HEK293 (cell line): ENCODE measurements around the gene CIART.

Experiments
- GFI1B ChIP-seq: fragments of 450-650 bp; formaldehyde crosslinking; IDR thresholded peaks from 2 replicates; pipeline ENCODE4 v1.5.1; 2016; ENCODE audit warnings: missing biosample characterization, missing genetic modification characterization
- GLIS2 ChIP-seq: fragments of 450-650 bp; formaldehyde crosslinking; IDR thresholded peaks from 2 replicates; pipeline ENCODE4 v1.5.1; 2016; ENCODE audit warnings: missing biosample characterization, missing genetic modification characterization
- KLF1 ChIP-seq: fragments of 450-650 bp; formaldehyde crosslinking; IDR thresholded peaks from 2 replicates; pipeline ENCODE4 v1.5.1; 2016; ENCODE audit warnings: missing biosample characterization, missing genetic modification characterization
- KLF16 ChIP-seq: fragments of 450-650 bp; formaldehyde crosslinking; IDR thresholded peaks from 2 replicates; pipeline ENCODE4 v1.5.1; 2017; ENCODE audit warnings: missing biosample characterization, missing genetic modification characterization
- KLF9 ChIP-seq: fragments of 450-650 bp; formaldehyde crosslinking; IDR thresholded peaks from 2 replicates; pipeline ENCODE4 v1.5.1; 2016; ENCODE audit warnings: missing biosample characterization, missing genetic modification characterization, low read depth
- MZF1 ChIP-seq: fragments of 450-650 bp; formaldehyde crosslinking; IDR thresholded peaks from 2 replicates; pipeline ENCODE4 v1.5.1; 2017; ENCODE audit warnings: missing biosample characterization, missing genetic modification characterization, borderline replicate concordance
- REPIN1 ChIP-seq: fragments of 450-650 bp; formaldehyde crosslinking; IDR thresholded peaks from 2 replicates; pipeline ENCODE4 v1.5.1; 2017; ENCODE audit warnings: missing biosample characterization, missing genetic modification characterization, low read depth
- ZBTB8A ChIP-seq: fragments of 450-650 bp; formaldehyde crosslinking; IDR thresholded peaks from 2 replicates; pipeline ENCODE4 v1.5.1; 2016; ENCODE audit warnings: missing biosample characterization, missing genetic modification characterization
- ZFP3 ChIP-seq: fragments of 450-650 bp; formaldehyde crosslinking; IDR thresholded peaks from 2 replicates; pipeline ENCODE4 v1.5.1; 2016; ENCODE audit warnings: low read depth, missing biosample characterization, missing genetic modification characterization
- ZFP69B ChIP-seq: fragments of 450-650 bp; formaldehyde crosslinking; IDR thresholded peaks from 2 replicates; pipeline ENCODE4 v1.5.1; 2016; ENCODE audit warnings: missing biosample characterization, missing genetic modification characterization
- ZNF214 ChIP-seq: fragments of 450-650 bp; formaldehyde crosslinking; IDR thresholded peaks from 2 replicates; pipeline ENCODE4 v1.5.1; 2017; ENCODE audit warnings: missing biosample characterization, mild to moderate bottlenecking, missing genetic modification characterization, borderline replicate concordance
- ZNF521 ChIP-seq: fragments of 450-650 bp; formaldehyde crosslinking; IDR thresholded peaks from 2 replicates; pipeline ENCODE4 v1.5.1; 2017; ENCODE audit warnings: missing biosample characterization, mild to moderate bottlenecking, missing genetic modification characterization
- ZNF544 ChIP-seq: fragments of 450-650 bp; formaldehyde crosslinking; IDR thresholded peaks from 2 replicates; pipeline ENCODE4 v1.5.0; 2017; ENCODE audit warnings: missing biosample characterization, missing genetic modification characterization
- ZNF558 ChIP-seq: fragments of 450-650 bp; formaldehyde crosslinking; IDR thresholded peaks from 2 replicates; pipeline ENCODE4 v1.5.1; 2016; ENCODE audit warnings: missing biosample characterization, missing genetic modification characterization
- ZNF596 ChIP-seq: fragments of 450-650 bp; IDR thresholded peaks from 2 replicates; pipeline ENCODE4 v1.5.0; 2018; ENCODE audit warnings: missing biosample characterization, mild to moderate bottlenecking, missing genetic modification characterization, moderate library complexity
- ZNF629 ChIP-seq: fragments of 450-650 bp; formaldehyde crosslinking; IDR thresholded peaks from 2 replicates; pipeline ENCODE4 v1.5.1; 2017; ENCODE audit warnings: missing biosample characterization, missing genetic modification characterization
- ZXDB ChIP-seq: fragments of 450-650 bp; formaldehyde crosslinking; IDR thresholded peaks from 2 replicates; pipeline ENCODE4 v1.5.1; 2016; ENCODE audit warnings: missing biosample characterization, missing genetic modification characterization
- TF ChIP-seq, protein P1 (sequence below): fragments of 450-650 bp; formaldehyde crosslinking; IDR thresholded peaks from 2 replicates; pipeline ENCODE4 v1.5.1; 2016; ENCODE audit warnings: missing biosample characterization, missing genetic modification characterization
- TF ChIP-seq, protein P2 (sequence below): fragments of 450-650 bp; IDR thresholded peaks from 2 replicates; pipeline ENCODE4 v1.5.1; 2018; ENCODE audit warnings: missing biosample characterization, missing genetic modification characterization
- TF ChIP-seq, protein P3 (sequence below): fragments of 450-650 bp; formaldehyde crosslinking; IDR thresholded peaks from 2 replicates; pipeline ENCODE4 v1.5.1; 2016; ENCODE audit warnings: missing biosample characterization, missing genetic modification characterization, borderline replicate concordance
- TF ChIP-seq, protein P4 (sequence below): fragments of 450-650 bp; formaldehyde crosslinking; IDR thresholded peaks from 2 replicates; pipeline ENCODE4 v1.5.1; 2016; ENCODE audit warnings: missing biosample characterization, missing genetic modification characterization
- TF ChIP-seq, protein P5 (sequence below): fragments of 450-650 bp; formaldehyde crosslinking; conservative IDR thresholded peaks from 2 replicates; pipeline ENCODE4 v1.5.1; 2016; ENCODE audit warnings: low read depth, missing biosample characterization, missing genetic modification characterization
- TF ChIP-seq, protein P6 (sequence below): fragments of 450-650 bp; formaldehyde crosslinking; IDR thresholded peaks from 2 replicates; pipeline ENCODE4 v1.5.1; 2016; ENCODE audit warnings: missing biosample characterization, missing genetic modification characterization

The CIART gene

DNA sequence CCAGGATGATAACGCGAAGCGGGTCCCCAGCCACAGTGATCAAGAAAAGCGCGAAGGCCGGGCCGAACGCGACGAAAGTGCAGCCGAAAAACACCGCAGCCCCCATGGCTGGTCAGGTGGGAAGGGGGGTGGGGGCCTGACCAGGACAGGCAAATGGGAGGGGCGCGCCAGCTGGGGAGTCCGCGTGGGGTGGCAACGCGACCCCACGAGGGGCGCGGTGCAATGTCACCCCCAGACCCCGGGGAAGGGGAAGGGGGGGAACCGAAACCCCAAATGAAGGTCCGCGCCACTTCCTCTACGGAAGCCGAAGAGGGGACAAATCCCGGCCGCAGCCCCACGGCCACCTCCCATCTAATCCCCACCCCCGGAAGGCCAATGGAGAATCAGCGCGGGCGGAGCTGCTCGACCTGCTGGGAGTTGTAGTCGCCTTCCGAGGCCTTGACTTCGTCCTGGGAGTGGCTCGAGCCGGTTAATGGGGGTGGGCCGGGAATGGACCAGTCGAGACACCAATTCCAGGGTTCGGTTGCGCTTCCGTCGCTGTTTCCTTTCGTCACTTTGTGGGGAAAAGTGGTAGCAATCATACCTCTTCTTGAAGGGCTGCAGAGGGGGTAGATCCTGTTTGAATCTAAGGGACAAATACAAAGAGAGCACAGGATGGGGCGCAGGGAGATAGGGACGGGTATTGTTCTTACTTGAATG, 13.5 kb upstream of the CIART start, which contains the start of gene APH1A (continued):
- TF ChIP-seq, protein P1, sequence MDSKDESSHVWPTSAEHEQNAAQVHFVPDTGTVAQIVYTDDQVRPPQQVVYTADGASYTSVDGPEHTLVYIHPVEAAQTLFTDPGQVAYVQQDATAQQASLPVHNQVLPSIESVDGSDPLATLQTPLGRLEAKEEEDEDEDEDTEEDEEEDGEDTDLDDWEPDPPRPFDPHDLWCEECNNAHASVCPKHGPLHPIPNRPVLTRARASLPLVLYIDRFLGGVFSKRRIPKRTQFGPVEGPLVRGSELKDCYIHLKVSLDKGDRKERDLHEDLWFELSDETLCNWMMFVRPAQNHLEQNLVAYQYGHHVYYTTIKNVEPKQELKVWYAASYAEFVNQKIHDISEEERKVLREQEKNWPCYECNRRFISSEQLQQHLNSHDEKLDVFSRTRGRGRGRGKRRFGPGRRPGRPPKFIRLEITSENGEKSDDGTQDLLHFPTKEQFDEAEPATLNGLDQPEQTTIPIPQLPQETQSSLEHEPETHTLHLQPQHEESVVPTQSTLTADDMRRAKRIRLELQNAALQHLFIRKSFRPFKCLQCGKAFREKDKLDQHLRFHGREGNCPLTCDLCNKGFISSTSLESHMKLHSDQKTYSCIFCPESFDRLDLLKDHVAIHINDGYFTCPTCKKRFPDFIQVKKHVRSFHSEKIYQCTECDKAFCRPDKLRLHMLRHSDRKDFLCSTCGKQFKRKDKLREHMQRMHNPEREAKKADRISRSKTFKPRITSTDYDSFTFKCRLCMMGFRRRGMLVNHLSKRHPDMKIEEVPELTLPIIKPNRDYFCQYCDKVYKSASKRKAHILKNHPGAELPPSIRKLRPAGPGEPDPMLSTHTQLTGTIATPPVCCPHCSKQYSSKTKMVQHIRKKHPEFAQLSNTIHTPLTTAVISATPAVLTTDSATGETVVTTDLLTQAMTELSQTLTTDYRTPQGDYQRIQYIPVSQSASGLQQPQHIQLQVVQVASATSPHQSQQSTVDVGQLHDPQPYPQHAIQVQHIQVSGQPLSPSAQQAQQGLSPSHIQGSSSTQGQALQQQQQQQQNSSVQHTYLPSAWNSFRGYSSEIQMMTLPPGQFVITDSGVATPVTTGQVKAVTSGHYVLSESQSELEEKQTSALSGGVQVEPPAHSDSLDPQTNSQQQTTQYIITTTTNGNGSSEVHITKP (tag by site-specific recombination): peak; percentile 96
- TF ChIP-seq REPIN1 (tag by site-specific recombination) (0 out of 2 replicates have a peak, but pooled peaks have one; percentile 80), GFI1B (tag by site-specific recombination) (0 out of 2 replicates have a peak, but pooled peaks have one; percentile 12), MZF1 (tag by site-specific recombination) (peak; percentile 67; the same call in 1 of the 2 replicates), ZNF629 (peak; percentile 69), KLF9 (tag by site-specific recombination) (peak; percentile 88), ZFP69B (tag by site-specific recombination) (peak; percentile 60; the same call in 1 of the 2 replicates), GLIS2 (tag by site-specific recombination) (peak; percentile 98), ZFP3 (tag by site-specific recombination) (no peak), KLF16 (tag by site-specific recombination) (peak; percentile 98), KLF1 (tag by site-specific recombination) (peak; percentile 52; the same call in 1 of the 2 replicates), ZNF596 (tag by site-specific recombination) (no peak), ZXDB (tag by site-specific recombination) (peak; percentile 90), ZBTB8A (peak; percentile 54; the same call in 1 of the 2 replicates), ZNF521 (tag by site-specific recombination) (no peak), ZNF214 (tag by site-specific recombination) (no peak), ZNF558 (tag by site-specific recombination) (no peak), ZNF544 (no peak)
- TF ChIP-seq, protein P2, sequence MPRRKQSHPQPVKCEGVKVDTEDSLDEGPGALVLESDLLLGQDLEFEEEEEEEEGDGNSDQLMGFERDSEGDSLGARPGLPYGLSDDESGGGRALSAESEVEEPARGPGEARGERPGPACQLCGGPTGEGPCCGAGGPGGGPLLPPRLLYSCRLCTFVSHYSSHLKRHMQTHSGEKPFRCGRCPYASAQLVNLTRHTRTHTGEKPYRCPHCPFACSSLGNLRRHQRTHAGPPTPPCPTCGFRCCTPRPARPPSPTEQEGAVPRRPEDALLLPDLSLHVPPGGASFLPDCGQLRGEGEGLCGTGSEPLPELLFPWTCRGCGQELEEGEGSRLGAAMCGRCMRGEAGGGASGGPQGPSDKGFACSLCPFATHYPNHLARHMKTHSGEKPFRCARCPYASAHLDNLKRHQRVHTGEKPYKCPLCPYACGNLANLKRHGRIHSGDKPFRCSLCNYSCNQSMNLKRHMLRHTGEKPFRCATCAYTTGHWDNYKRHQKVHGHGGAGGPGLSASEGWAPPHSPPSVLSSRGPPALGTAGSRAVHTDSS (tag by site-specific recombination): no peak
- TF ChIP-seq, protein P3, sequence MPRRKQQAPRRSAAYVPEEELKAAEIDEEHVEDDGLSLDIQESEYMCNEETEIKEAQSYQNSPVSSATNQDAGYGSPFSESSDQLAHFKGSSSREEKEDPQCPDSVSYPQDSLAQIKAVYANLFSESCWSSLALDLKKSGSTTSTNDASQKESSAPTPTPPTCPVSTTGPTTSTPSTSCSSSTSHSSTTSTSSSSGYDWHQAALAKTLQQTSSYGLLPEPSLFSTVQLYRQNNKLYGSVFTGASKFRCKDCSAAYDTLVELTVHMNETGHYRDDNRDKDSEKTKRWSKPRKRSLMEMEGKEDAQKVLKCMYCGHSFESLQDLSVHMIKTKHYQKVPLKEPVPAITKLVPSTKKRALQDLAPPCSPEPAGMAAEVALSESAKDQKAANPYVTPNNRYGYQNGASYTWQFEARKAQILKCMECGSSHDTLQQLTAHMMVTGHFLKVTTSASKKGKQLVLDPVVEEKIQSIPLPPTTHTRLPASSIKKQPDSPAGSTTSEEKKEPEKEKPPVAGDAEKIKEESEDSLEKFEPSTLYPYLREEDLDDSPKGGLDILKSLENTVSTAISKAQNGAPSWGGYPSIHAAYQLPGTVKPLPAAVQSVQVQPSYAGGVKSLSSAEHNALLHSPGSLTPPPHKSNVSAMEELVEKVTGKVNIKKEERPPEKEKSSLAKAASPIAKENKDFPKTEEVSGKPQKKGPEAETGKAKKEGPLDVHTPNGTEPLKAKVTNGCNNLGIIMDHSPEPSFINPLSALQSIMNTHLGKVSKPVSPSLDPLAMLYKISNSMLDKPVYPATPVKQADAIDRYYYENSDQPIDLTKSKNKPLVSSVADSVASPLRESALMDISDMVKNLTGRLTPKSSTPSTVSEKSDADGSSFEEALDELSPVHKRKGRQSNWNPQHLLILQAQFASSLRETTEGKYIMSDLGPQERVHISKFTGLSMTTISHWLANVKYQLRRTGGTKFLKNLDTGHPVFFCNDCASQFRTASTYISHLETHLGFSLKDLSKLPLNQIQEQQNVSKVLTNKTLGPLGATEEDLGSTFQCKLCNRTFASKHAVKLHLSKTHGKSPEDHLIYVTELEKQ (tag by site-specific recombination): 0 out of 2 replicates have a peak, but pooled peaks have one; percentile 26
- TF ChIP-seq, protein P4, sequence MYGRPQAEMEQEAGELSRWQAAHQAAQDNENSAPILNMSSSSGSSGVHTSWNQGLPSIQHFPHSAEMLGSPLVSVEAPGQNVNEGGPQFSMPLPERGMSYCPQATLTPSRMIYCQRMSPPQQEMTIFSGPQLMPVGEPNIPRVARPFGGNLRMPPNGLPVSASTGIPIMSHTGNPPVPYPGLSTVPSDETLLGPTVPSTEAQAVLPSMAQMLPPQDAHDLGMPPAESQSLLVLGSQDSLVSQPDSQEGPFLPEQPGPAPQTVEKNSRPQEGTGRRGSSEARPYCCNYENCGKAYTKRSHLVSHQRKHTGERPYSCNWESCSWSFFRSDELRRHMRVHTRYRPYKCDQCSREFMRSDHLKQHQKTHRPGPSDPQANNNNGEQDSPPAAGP (tag by site-specific recombination): peak; percentile 68; the same call in 1 of the 2 replicates
- TF ChIP-seq, protein P5, sequence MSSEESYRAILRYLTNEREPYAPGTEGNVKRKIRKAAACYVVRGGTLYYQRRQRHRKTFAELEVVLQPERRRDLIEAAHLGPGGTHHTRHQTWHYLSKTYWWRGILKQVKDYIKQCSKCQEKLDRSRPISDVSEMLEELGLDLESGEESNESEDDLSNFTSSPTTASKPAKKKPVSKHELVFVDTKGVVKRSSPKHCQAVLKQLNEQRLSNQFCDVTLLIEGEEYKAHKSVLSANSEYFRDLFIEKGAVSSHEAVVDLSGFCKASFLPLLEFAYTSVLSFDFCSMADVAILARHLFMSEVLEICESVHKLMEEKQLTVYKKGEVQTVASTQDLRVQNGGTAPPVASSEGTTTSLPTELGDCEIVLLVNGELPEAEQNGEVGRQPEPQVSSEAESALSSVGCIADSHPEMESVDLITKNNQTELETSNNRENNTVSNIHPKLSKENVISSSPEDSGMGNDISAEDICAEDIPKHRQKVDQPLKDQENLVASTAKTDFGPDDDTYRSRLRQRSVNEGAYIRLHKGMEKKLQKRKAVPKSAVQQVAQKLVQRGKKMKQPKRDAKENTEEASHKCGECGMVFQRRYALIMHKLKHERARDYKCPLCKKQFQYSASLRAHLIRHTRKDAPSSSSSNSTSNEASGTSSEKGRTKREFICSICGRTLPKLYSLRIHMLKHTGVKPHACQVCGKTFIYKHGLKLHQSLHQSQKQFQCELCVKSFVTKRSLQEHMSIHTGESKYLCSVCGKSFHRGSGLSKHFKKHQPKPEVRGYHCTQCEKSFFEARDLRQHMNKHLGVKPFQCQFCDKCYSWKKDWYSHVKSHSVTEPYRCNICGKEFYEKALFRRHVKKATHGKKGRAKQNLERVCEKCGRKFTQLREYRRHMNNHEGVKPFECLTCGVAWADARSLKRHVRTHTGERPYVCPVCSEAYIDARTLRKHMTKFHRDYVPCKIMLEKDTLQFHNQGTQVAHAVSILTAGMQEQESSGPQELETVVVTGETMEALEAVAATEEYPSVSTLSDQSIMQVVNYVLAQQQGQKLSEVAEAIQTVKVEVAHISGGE: peak; percentile 96
- TF ChIP-seq, protein P6, sequence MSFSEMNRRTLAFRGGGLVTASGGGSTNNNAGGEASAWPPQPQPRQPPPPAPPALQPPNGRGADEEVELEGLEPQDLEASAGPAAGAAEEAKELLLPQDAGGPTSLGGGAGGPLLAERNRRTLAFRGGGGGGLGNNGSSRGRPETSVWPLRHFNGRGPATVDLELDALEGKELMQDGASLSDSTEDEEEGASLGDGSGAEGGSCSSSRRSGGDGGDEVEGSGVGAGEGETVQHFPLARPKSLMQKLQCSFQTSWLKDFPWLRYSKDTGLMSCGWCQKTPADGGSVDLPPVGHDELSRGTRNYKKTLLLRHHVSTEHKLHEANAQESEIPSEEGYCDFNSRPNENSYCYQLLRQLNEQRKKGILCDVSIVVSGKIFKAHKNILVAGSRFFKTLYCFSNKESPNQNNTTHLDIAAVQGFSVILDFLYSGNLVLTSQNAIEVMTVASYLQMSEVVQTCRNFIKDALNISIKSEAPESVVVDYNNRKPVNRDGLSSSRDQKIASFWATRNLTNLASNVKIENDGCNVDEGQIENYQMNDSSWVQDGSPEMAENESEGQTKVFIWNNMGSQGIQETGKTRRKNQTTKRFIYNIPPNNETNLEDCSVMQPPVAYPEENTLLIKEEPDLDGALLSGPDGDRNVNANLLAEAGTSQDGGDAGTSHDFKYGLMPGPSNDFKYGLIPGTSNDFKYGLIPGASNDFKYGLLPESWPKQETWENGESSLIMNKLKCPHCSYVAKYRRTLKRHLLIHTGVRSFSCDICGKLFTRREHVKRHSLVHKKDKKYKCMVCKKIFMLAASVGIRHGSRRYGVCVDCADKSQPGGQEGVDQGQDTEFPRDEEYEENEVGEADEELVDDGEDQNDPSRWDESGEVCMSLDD (tag by site-specific recombination): peak; percentile 99
